Erythroblast (primary cell): ENCODE results near the gene SLC25A36.

Experiments used
- GATA1 ChIP-seq: IDR thresholded peaks from 2 replicates; pipeline ENCODE4 v1.6.1; 2011; ENCODE audit warnings: low read depth, mild to moderate bottlenecking, control low read depth, low read length, moderate library complexity
- POLR2A ChIP-seq: IDR thresholded peaks from 2 replicates; pipeline ENCODE4 v1.6.1; 2011; ENCODE audit warnings: mild to moderate bottlenecking, low read length

- no peak for TF ChIP-seq POLR2A
- TF ChIP-seq GATA1 = no peak
Measured at GRCh38 chr3:140950144-140950543, 8.5 kb downstream of the SLC25A36 start.
